HL-60 (cell line): ENCODE data around the gene IFNA5.

ENCODE experiments used
- DNase-seq, 2 experiments: peaks; one replicate each; pipeline ENCODE4 v3.0.0-alpha.2; 2010 to 2020; ENCODE audit warnings: low read depth in 1 of 2, low spot score in 1 of 2
- H3K27ac ChIP-seq: fragments of 250-450 bp; sonication (Bioruptor Pico); replicated peaks from 2 replicates; pipeline ENCODE4 v1.5.1; 2020; ENCODE audit warnings: mild to moderate bottlenecking, moderate library complexity
- H3K27me3 ChIP-seq: fragments of 250-450 bp; sonication (Bioruptor Pico); 2 replicates; pipeline ENCODE4 v1.5.1; 2021; ENCODE audit warnings: mild to moderate bottlenecking, moderate library complexity; ENCODE audit not compliant: insufficient read depth, poor library complexity, severe bottlenecking
- H3K4me3 ChIP-seq: replicated peaks from 2 replicates; pipeline ENCODE4 v1.5.1; 2011; ENCODE audit warnings: mild to moderate bottlenecking, control low read depth, low read length; ENCODE audit not compliant: insufficient read depth
- GABPA ChIP-seq: IDR thresholded peaks from 2 replicates; pipeline ENCODE4 v1.6.1; 2012; ENCODE audit warnings: low read depth
- POLR2AphosphoS5 ChIP-seq: IDR thresholded peaks from 2 replicates; pipeline ENCODE4 v1.6.1; 2012; ENCODE audit warnings: low read depth
- SPI1 ChIP-seq: IDR thresholded peaks from 2 replicates; pipeline ENCODE4 v1.6.1; 2012; ENCODE audit warnings: low read depth, mild to moderate bottlenecking, borderline replicate concordance
- TF ChIP-seq, protein P1 (sequence below): IDR thresholded peaks from one replicate; pipeline ENCODE4 v1.5.1; 2011; ENCODE audit warnings: low read length, control low read depth, inconsistent platforms; ENCODE audit not compliant: insufficient read depth
- TF ChIP-seq, protein P2 (sequence below): IDR thresholded peaks from 2 replicates; pipeline ENCODE4 v1.6.1; 2012; ENCODE audit warnings: low read depth; ENCODE audit not compliant: insufficient replicate concordance

IFNA5 gene

DNA sequence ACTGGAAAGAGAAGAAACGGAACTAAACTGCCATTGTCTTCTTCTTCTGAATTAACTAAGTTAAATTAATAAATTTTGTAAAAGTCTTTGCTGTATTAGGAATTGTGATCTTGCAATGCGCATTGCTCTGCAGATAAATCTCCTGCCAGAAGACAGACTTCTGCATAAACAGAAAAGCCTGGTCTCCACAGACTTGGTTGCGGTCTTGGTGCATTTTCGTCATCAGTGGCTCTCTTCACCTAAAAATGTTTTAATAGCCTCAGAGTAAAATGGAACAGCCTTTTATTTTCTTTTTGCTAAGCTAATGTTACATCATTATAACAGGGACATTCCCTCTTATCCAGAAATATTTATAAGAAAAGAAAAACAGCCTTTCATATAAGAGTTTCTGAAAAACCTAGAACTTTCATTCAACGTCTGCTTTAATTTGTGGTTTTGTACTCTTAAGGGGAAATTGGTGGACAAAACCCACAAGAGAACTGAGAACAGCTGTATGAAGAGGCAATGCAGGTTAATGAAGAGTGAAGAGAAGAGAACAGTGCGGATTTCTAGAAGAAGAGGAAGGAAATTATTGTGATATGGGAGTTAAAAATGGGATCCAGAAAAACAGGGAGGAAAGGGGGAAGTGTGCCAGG lies 10.1 kb downstream of the IFNA5 start:
- Histone ChIP-seq H3K4me3 (no peak overlapping the region), H3K27ac (no peak overlapping the region), H3K27me3 (no peaks in the 10 kb centered on the region)
- peak; percentile 34; the same call in 1 of the 2 replicates for TF ChIP-seq SPI1
- TF ChIP-seq, protein P1, sequence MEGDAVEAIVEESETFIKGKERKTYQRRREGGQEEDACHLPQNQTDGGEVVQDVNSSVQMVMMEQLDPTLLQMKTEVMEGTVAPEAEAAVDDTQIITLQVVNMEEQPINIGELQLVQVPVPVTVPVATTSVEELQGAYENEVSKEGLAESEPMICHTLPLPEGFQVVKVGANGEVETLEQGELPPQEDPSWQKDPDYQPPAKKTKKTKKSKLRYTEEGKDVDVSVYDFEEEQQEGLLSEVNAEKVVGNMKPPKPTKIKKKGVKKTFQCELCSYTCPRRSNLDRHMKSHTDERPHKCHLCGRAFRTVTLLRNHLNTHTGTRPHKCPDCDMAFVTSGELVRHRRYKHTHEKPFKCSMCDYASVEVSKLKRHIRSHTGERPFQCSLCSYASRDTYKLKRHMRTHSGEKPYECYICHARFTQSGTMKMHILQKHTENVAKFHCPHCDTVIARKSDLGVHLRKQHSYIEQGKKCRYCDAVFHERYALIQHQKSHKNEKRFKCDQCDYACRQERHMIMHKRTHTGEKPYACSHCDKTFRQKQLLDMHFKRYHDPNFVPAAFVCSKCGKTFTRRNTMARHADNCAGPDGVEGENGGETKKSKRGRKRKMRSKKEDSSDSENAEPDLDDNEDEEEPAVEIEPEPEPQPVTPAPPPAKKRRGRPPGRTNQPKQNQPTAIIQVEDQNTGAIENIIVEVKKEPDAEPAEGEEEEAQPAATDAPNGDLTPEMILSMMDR = no peak
- DNase-seq = peak in 1 of 2 experiments; percentile 52

GRCh38 chr9:21294364-21294774 lies 10.7 kb downstream of the IFNA5 start:
- Histone ChIP-seq H3K4me3 (no peak overlapping the region), H3K27ac (no peak overlapping the region), H3K27me3 (no peaks in the 10 kb centered on the region)
- DNase-seq = peak in 1 of 2 experiments; percentile 9
- TF ChIP-seq GABPA = no peak
- no peak for TF ChIP-seq POLR2AphosphoS5
- TF ChIP-seq, protein P2, sequence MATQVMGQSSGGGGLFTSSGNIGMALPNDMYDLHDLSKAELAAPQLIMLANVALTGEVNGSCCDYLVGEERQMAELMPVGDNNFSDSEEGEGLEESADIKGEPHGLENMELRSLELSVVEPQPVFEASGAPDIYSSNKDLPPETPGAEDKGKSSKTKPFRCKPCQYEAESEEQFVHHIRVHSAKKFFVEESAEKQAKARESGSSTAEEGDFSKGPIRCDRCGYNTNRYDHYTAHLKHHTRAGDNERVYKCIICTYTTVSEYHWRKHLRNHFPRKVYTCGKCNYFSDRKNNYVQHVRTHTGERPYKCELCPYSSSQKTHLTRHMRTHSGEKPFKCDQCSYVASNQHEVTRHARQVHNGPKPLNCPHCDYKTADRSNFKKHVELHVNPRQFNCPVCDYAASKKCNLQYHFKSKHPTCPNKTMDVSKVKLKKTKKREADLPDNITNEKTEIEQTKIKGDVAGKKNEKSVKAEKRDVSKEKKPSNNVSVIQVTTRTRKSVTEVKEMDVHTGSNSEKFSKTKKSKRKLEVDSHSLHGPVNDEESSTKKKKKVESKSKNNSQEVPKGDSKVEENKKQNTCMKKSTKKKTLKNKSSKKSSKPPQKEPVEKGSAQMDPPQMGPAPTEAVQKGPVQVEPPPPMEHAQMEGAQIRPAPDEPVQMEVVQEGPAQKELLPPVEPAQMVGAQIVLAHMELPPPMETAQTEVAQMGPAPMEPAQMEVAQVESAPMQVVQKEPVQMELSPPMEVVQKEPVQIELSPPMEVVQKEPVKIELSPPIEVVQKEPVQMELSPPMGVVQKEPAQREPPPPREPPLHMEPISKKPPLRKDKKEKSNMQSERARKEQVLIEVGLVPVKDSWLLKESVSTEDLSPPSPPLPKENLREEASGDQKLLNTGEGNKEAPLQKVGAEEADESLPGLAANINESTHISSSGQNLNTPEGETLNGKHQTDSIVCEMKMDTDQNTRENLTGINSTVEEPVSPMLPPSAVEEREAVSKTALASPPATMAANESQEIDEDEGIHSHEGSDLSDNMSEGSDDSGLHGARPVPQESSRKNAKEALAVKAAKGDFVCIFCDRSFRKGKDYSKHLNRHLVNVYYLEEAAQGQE = no peak
- TF ChIP-seq, protein P1 = no peak
- no peak for TF ChIP-seq SPI1

GRCh38 chr9:21289848-21290247 lies 15.3 kb downstream of the IFNA5 start:
- no peak for TF ChIP-seq GABPA
- DNase-seq = no peak
- no peaks in the 10 kb centered on the region for H3K27me3 ChIP-seq
- no peak overlapping the region for H3K27ac ChIP-seq
- H3K4me3 ChIP-seq = no peak overlapping the region

DNA sequence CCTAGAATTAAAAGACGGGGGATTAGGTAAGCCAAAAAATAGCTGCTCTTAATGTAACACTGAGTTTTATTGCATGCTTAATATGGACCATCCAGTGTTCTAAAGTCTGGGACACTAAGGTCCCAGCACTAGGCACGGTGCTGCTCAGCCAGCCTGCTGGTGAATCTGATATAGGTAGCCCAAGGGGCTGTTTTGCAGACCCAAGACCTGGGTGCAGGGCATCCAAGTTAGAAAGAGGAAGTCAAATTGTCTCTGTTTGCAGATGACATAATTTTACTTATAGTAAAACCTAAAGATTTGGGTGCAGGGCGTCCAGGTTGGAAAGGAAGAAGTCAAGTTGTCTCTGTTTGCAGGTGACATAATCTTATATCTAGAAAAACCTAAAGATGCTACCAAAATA lies 17.8 kb downstream of the IFNA5 start:
- DNase-seq = peak in 1 of 2 experiments; percentile 17
- TF ChIP-seq GABPA (no peak), SPI1 (peak; percentile 84), POLR2AphosphoS5 (no peak)
- TF ChIP-seq, protein P2 = no peak
- TF ChIP-seq, protein P1 = no peak
- Histone ChIP-seq H3K4me3 (no peak overlapping the region), H3K27me3 (no peaks in the 10 kb centered on the region), H3K27ac (peak overlapping the region; percentile 45)
